RWPE1 (cell line): ENCODE results near the gene FBXL5.
A peak's percentile ranks its signal among the peaks of the same experiment; 100 is the strongest.

Experiments used
- CTCF ChIA-PET: fragments of 350-600 bp; sonication (Branson Sonifier 250); formaldehyde crosslinking; extraction: SDS; loops from one replicate; lab custom pipeline; 2021; lab: Yijun Ruan, JAX
- POLR2A ChIA-PET: fragments of 400-600 bp; formaldehyde crosslinking; extraction: SDS; loops from one replicate; lab custom pipeline; 2020; ENCODE audit warnings: antibody characterized with exemption; ENCODE audit not compliant: low non-redundant PET; lab: Yijun Ruan, JAX
- DNase-seq: peaks from one replicate; pipeline ENCODE4 v3.0.0; 2012; ENCODE audit warnings: low spot score
- H3K27ac ChIP-seq: fragments of 450-650 bp; 2 replicates; pipeline ENCODE4 v1.5.1; 2017
- TF ChIP-seq, protein P1 (sequence below): fragments of 450-650 bp; conservative IDR thresholded peaks from 2 replicates; pipeline ENCODE4 v1.5.1; 2017; ENCODE audit warnings: low read depth, mild to moderate bottlenecking

The FBXL5 gene

DNA sequence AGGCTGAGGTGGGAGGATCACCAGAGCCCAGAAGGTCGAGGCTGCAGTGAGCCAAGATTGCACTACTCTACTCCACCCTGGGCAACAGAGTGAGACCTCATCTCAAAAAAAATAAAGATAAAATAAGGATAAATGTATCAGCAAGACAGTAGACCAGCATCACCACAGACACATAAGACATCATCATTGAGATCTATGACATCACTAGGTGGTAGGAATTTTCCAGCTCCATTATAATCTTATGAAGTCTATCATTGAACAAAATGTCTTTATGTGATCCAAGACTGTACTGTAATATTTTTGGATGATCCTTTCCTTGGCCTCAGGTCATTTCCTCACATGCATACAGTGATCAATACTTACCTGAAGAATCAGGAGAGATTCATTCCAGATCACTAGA lies 18.2 kb upstream of the FBXL5 start:
- TF ChIP-seq, protein P1, sequence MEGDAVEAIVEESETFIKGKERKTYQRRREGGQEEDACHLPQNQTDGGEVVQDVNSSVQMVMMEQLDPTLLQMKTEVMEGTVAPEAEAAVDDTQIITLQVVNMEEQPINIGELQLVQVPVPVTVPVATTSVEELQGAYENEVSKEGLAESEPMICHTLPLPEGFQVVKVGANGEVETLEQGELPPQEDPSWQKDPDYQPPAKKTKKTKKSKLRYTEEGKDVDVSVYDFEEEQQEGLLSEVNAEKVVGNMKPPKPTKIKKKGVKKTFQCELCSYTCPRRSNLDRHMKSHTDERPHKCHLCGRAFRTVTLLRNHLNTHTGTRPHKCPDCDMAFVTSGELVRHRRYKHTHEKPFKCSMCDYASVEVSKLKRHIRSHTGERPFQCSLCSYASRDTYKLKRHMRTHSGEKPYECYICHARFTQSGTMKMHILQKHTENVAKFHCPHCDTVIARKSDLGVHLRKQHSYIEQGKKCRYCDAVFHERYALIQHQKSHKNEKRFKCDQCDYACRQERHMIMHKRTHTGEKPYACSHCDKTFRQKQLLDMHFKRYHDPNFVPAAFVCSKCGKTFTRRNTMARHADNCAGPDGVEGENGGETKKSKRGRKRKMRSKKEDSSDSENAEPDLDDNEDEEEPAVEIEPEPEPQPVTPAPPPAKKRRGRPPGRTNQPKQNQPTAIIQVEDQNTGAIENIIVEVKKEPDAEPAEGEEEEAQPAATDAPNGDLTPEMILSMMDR: no peak
- H3K27ac ChIP-seq: no peak overlapping the region
- POLR2A ChIA-PET: no interaction called here
- no peak for DNase-seq
- CTCF ChIA-PET: interaction anchor here (0.5 kb wide), 1 partner anchor 68 kb away, joined by 3 read pairs; no protein-coding TSS in a partner anchor

DNA sequence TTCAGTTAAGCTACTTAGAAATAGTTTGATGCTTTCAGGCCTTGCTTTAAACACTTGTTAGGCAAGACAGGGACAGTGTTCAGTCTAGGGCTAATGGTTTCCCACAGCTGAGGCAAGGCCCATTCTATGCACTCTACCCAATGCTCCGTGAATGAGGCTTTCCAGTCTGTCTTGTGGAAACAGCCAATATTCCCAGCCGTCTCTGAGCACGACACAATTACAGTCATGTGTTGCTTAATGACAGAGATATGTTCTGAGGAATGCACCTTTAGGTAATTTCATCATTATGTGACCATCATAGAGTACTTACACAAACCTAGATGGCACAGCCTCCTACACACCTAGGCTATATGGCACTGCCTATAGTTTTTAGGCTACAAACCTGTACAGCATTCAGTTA lies 16.9 kb upstream of the FBXL5 start:
- POLR2A ChIA-PET: no interaction called here
- TF ChIP-seq, protein P1: no peak
- DNase-seq: no peak
- no peak overlapping the region for H3K27ac ChIP-seq
- CTCF ChIA-PET: interaction anchor here (0.7 kb wide), 1 partner anchor 257 kb away, joined by 3 read pairs; no protein-coding TSS in a partner anchor

DNA sequence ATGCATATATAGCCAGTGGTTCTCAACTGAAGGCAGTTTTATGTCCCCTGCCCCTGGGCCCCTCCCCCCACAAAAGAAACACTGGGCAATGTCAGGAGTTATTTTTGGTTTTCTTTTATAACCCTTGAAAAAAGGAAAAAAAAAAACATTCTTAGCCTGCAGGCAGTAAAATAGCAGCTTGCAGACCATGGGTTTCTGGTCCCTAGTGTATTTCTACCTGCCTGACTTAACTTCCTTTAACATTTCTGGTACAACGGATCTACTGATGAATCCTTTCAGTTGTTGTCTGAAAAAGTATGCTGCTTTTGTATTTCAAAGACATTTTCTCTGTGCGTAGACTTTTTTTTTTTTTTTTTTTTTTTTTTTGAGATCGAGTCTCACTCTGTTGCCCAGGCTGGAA lies 15.4 kb upstream of the FBXL5 start:
- ChIA-PET CTCF (no interaction called here), POLR2A (no interaction called here)
- peak overlapping the region; percentile 31; the same call in 1 of the 2 replicates for H3K27ac ChIP-seq
- TF ChIP-seq, protein P1: no peak
- no peak for DNase-seq

DNA sequence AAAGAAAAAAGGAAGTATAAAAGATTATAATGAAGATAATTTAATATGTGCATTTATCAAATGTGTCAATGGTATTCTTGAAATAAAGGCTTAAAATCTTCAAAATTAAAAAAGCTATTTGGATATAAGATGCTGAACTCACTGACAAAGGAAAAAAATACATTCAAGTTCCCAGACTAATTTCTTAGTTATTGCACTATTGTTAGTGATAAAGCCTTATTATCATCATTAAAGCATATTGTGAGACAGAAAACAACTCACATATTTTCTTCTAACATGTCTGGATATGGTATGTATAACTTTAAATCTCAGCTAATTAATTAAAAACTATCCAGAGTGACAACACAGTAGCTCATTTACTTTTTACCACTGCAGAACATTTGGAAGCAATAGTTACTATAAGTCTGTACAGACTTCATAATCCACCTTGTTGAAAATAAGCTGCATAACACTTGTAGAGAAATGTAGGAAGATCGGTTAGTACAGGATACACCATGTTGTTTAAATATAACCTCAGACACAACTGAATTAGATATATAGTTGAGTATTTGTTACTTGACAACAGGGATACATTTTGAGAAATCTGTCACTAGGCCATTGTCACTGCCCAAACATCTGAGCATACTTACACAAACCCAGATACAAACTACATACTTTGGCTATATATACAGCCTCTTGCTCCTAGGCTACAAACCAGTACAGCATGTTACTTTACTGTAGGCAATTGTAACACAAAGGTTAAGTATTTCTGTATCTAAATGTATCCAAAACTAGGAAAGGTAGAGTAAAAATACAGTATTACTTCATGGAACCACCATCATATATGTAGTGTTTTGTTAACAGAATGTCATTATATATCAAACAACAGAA lies 13.6 kb upstream of the FBXL5 start:
- DNase-seq: no peak
- CTCF ChIA-PET: no interaction called here
- TF ChIP-seq, protein P1: no peak
- H3K27ac ChIP-seq: no peak overlapping the region
- POLR2A ChIA-PET: no interaction called here

DNA sequence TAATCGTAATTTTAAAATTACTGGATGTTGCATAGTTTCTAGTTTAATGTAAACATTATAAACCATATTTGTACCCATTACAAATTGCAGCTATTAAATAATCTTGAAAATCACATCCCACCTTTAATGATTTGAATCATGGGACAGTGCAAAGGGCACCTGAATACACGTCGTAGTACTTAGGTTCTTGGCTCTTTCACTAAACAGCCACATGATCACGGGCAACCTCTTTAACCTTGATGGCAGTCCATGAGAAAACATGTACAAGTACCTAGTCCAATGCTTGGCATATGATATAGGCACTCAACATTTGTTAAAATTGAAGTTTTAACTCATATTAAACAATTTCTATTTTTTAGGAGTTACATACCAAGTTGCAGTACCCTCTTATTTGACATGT lies 11.8 kb upstream of the FBXL5 start:
- ChIA-PET POLR2A (no interaction called here), CTCF (no interaction called here)
- no peak overlapping the region for H3K27ac ChIP-seq
- no peak for DNase-seq
- TF ChIP-seq, protein P1: no peak

DNA sequence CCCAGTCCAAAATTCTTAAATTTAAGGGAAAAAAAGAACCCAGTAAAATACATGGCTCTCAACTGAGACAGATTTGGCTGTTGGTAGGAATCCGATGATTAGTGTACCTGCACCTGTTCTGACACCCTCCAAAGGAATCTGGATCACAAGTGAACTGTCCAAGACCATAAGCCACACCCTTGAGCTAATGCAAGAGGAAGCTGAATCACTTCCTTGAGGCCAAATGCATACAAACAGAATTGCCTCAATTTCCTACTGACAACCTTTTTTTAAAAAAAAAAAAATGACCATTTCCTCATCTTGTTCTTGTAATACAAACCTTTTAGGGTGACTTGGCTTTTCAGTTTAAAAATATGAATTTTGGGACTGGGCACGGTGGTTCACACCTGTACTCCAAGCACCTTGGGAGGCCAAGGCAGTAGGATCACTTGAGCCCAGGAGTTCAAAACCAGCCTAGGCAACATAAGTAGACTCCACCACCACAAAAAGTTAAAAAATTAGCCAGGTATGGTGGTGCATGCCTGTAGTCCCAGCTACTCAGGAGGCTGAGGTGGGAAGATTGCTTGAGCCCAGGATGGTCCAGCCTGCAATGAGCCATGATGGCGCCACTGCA lies 10.7 kb upstream of the FBXL5 start:
- peak overlapping the region; percentile 89 for H3K27ac ChIP-seq
- peak; percentile 84 for DNase-seq
- TF ChIP-seq, protein P1: no peak
- CTCF ChIA-PET: no interaction called here
- POLR2A ChIA-PET: no interaction called here
